NCI-H345 (cell line): Measurements from ENCODE around the gene HNRNPA3.
"Not testable (repeated sequence)": the region's sequence is repeated elsewhere in the genome, so short reads cannot be mapped to it uniquely, and the experiment has no call there.

Source experiments
- DNase-seq: peaks from one replicate; lab custom pipeline; 2025; lab: John Stamatoyannopoulos, UW

HNRNPA3 gene

GRCh38 chr2:177188482-177189469 lies 23.8 kb upstream of the HNRNPA3 start:
- DNase-seq = no peak

GRCh38 chr2:177190941-177191340 lies 21.7 kb upstream of the HNRNPA3 start:
- no peak for DNase-seq

- no peak for DNase-seq
Observed at GRCh38 chr2:177192788-177193187, 19.8 kb upstream of the HNRNPA3 start.

GRCh38 chr2:177193240-177193639 lies 19.4 kb upstream of the HNRNPA3 start:
- DNase-seq = no peak

- DNase-seq = no peak
Observed at GRCh38 chr2:177195194-177195593, 17.4 kb upstream of the HNRNPA3 start.

- not testable (repeated sequence) for DNase-seq
Observed at GRCh38 chr2:177200419-177200818, 12.2 kb upstream of the HNRNPA3 start.

GRCh38 chr2:177201919-177202346 lies 10.7 kb upstream of the HNRNPA3 start:
- DNase-seq = no peak

GRCh38 chr2:177204417-177204816 lies 8.2 kb upstream of the HNRNPA3 start:
- DNase-seq = no peak

GRCh38 chr2:177207101-177207500 lies 5.5 kb upstream of the HNRNPA3 start:
- no peak for DNase-seq

- DNase-seq = no peak
Observed at GRCh38 chr2:177211169-177211568, 1.4 kb upstream of the HNRNPA3 start.

GRCh38 chr2:177211576-177212105 lies 953 bp upstream of the HNRNPA3 start:
- no peak for DNase-seq

GRCh38 chr2:177212891-177213856 lies 580 bp downstream of the HNRNPA3 start:
- peak; percentile 89 for DNase-seq

- DNase-seq = no peak
Observed at GRCh38 chr2:177217247-177217843, 4.8 kb downstream of the HNRNPA3 start.

GRCh38 chr2:177219787-177220186 lies 7.2 kb downstream of the HNRNPA3 start:
- DNase-seq = not testable (repeated sequence)

GRCh38 chr2:177221534-177221933 lies 8.9 kb downstream of the HNRNPA3 start:
- DNase-seq = no peak

- DNase-seq = no peak
Observed at GRCh38 chr2:177221970-177222369, 9.4 kb downstream of the HNRNPA3 start.

- DNase-seq = not testable (repeated sequence)
Observed at GRCh38 chr2:177223436-177223835, 10.8 kb downstream of the HNRNPA3 start.

- DNase-seq = no peak
Observed at GRCh38 chr2:177225965-177226360, 13.4 kb downstream of the HNRNPA3 start.

- DNase-seq = no peak
Observed at GRCh38 chr2:177229442-177230242, 17.0 kb downstream of the HNRNPA3 start.

GRCh38 chr2:177231270-177231669 lies 18.7 kb downstream of the HNRNPA3 start:
- DNase-seq = no peak
